Kidney epithelial cell (primary cell): ENCODE results near the gene KCNG1. TPM values are rescaled to one million over a fixed set of nuclear protein-coding genes. Genes with fewer than 3 reads are reported as not detected.

Experiments
- DNase-seq: peaks from one replicate; pipeline ENCODE4 v3.0.0-alpha.2; 2010; ENCODE audit warnings: low read depth
- H3K27me3 ChIP-seq: 2 replicates; pipeline ENCODE4 v1.6.0; 2011; ENCODE audit warnings: low read length; ENCODE audit not compliant: control insufficient read depth, insufficient read depth
- H3K36me3 ChIP-seq: 2 replicates; pipeline ENCODE4 v1.5.1; 2011; ENCODE audit warnings: low read length; ENCODE audit not compliant: control insufficient read depth, insufficient read depth
- H3K4me3 ChIP-seq: 2 replicates; pipeline ENCODE4 v1.5.1; 2011; ENCODE audit warnings: low read depth, mild to moderate bottlenecking, control low read depth, low read length
- total RNA-seq: library from RNA; depleted of rRNA; stranded (reverse); fragments of >200 nt; gene quantifications from 2 replicates; pipeline ENCODE4 v1.2.3, GENCODE V29; 2015
- TF ChIP-seq, protein P1 (sequence below): IDR thresholded peaks from 2 replicates; pipeline ENCODE4 v1.5.1; 2011; ENCODE audit warnings: mild to moderate bottlenecking, moderate library complexity, low read length, control low read depth, inconsistent platforms; ENCODE audit not compliant: insufficient read depth, poor library complexity, severe bottlenecking

KCNG1 gene
- total RNA-seq, 1 donor from 2014 or later: 50.8 TPM

- Histone ChIP-seq H3K27me3 (no peaks in the 10 kb centered on the region), H3K36me3 (no peaks in the 10 kb centered on the region), H3K4me3 (no peak overlapping the region)
- TF ChIP-seq, protein P1, sequence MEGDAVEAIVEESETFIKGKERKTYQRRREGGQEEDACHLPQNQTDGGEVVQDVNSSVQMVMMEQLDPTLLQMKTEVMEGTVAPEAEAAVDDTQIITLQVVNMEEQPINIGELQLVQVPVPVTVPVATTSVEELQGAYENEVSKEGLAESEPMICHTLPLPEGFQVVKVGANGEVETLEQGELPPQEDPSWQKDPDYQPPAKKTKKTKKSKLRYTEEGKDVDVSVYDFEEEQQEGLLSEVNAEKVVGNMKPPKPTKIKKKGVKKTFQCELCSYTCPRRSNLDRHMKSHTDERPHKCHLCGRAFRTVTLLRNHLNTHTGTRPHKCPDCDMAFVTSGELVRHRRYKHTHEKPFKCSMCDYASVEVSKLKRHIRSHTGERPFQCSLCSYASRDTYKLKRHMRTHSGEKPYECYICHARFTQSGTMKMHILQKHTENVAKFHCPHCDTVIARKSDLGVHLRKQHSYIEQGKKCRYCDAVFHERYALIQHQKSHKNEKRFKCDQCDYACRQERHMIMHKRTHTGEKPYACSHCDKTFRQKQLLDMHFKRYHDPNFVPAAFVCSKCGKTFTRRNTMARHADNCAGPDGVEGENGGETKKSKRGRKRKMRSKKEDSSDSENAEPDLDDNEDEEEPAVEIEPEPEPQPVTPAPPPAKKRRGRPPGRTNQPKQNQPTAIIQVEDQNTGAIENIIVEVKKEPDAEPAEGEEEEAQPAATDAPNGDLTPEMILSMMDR: no peak
- no peak for DNase-seq
Measured at GRCh38 chr20:50975701-50976330, 47.1 kb downstream of the KCNG1 start.

GRCh38 chr20:50969912-50970311 lies 53.0 kb downstream of the KCNG1 start:
- no peak for DNase-seq
- no peaks in the 10 kb centered on the region for H3K27me3 ChIP-seq
- TF ChIP-seq, protein P1: no peak
- H3K4me3 ChIP-seq: no peak overlapping the region
- no peaks in the 10 kb centered on the region for H3K36me3 ChIP-seq

DNA sequence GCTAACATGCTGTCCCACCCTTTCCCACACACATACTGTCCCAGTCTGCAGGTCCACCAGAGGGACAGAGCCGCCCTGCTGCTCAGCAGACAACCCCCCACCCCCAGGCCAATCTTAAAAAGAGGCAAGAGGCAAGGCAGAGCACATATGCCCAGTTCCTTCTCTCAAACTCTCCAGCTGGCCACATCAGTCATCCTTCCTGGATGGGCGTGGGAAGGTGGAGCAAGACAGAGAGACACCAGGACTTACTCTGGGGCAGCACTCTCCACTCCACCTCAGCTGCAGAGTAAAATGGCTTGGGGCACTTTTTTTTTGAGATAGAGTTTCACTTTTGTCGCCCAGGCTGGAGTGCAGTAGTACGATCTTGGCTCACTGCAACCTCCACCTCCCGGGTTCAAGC lies 53.5 kb downstream of the KCNG1 start:
- no peaks in the 10 kb centered on the region for H3K27me3 ChIP-seq
- TF ChIP-seq, protein P1: no peak
- no peak overlapping the region for H3K4me3 ChIP-seq
- no peaks in the 10 kb centered on the region for H3K36me3 ChIP-seq
- no peak for DNase-seq

DNA sequence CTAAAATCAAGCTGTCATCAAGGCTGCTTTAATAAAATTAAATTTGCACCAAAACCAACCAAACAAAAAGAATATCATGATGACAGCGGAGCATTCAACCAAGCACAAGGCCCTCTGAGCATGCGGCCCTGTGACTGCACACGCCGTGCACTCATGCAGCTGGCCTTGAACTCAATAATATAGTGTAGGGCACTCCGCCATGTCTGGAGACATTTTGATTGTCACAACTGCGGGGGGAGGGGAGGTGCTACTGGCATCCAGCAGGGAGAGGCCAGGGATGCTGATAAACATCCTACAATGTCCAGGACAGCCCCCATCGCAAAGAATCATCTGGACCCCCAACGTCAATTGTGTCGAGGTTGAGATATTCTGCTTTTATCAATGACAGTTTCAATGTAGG lies 54.6 kb downstream of the KCNG1 start:
- TF ChIP-seq, protein P1: no peak
- Histone ChIP-seq H3K36me3 (no peaks in the 10 kb centered on the region), H3K4me3 (no peak overlapping the region), H3K27me3 (no peaks in the 10 kb centered on the region)
- DNase-seq: no peak

DNA sequence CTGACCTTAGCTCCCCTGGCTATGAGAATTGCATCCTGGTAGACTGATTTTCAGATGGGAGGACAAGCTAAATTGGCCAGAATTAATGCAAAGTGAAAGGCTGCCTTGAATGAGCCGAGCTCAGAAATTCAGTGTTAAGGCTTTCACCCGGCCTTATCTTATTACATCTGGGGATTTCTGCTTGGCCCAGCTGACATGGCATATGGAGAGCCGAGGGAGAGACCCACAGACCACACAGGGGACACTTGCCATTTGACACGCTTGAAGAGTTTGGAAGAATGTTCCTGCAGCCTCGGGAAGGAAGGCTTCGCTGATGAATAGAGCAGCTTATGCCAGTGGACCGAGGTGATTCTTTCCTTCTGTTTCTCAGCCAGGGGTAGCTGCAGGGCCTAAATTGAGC lies 55.3 kb downstream of the KCNG1 start:
- no peak overlapping the region for H3K4me3 ChIP-seq
- no peaks in the 10 kb centered on the region for H3K36me3 ChIP-seq
- peak; percentile 84 for DNase-seq
- no peaks in the 10 kb centered on the region for H3K27me3 ChIP-seq
- TF ChIP-seq, protein P1: peak; percentile 21

- DNase-seq: no peak
- TF ChIP-seq, protein P1: no peak
- peak overlapping the region; percentile 78 for H3K4me3 ChIP-seq
Measured at GRCh38 chr20:50959543-50960126, 63.3 kb downstream of the KCNG1 start.

More at GRCh38 chr20:50959543-50960126, 63.3 kb downstream of the KCNG1 start:
- Histone ChIP-seq H3K27me3 (no peaks in the 10 kb centered on the region), H3K36me3 (peaks cover 3% of the 10 kb centered on the region)
